H1 (cell line): ENCODE data around the gene RETSAT. TPM values are rescaled to one million over a fixed set of nuclear protein-coding genes. Genes with fewer than 3 reads are reported as not detected.

ENCODE experiments used
- ATF2 ChIP-seq: IDR thresholded peaks from 2 replicates; pipeline ENCODE4 v1.6.1; 2012; ENCODE audit warnings: low read length, inconsistent platforms
- CHD7 ChIP-seq: fragments of 300-600 bp; sonication (generic); IDR thresholded peaks from 2 replicates; pipeline ENCODE4 v1.7.1; 2012; ENCODE audit warnings: low read length, moderate library complexity, mild to moderate bottlenecking, inconsistent platforms; ENCODE audit not compliant: insufficient replicate concordance
- CTBP2 ChIP-seq: IDR thresholded peaks from 2 replicates; pipeline ENCODE4 v1.7.0; 2011; ENCODE audit warnings: borderline replicate concordance, mild to moderate bottlenecking, moderate library complexity, mixed read lengths, low read length; ENCODE audit not compliant: insufficient read depth, insufficient read length
- FOSL1 ChIP-seq: IDR thresholded peaks from 2 replicates; pipeline ENCODE4 v1.6.1; 2011; ENCODE audit warnings: mild to moderate bottlenecking, low read depth, low read length, moderate library complexity; ENCODE audit not compliant: insufficient read depth
- RAD21 ChIP-seq, 2 experiments: IDR thresholded peaks in 1 of 2; conservative IDR thresholded peaks in 1 of 2; 2 replicates each; pipeline ENCODE4 v1.6.1; 2011; ENCODE audit warnings: low read depth in 2 of 2, low read length in 2 of 2, improper control_type of control experiment in 1 of 2, inconsistent platforms in 1 of 2, mild to moderate bottlenecking in 1 of 2, moderate library complexity in 1 of 2
- RBBP5 ChIP-seq: IDR thresholded peaks from 2 replicates; pipeline ENCODE4 v1.7.1; 2012; ENCODE audit warnings: low read depth, mild to moderate bottlenecking, inconsistent platforms, low read length, moderate library complexity, borderline replicate concordance
- RXRA ChIP-seq: IDR thresholded peaks from 2 replicates; pipeline ENCODE4 v1.6.1; 2011; ENCODE audit warnings: low read depth, mild to moderate bottlenecking, low read length, moderate library complexity; ENCODE audit not compliant: insufficient read depth
- SP4 ChIP-seq: IDR thresholded peaks from 2 replicates; pipeline ENCODE4 v1.6.1; 2012; ENCODE audit warnings: low read length, inconsistent platforms
- SUZ12 ChIP-seq: fragments of 200-600 bp; sonication (generic); IDR thresholded peaks from 2 replicates; pipeline ENCODE4 v1.6.1; 2012; ENCODE audit warnings: mild to moderate bottlenecking, inconsistent platforms, low read length, moderate library complexity, mixed read lengths
- polyA plus RNA-seq, 7 experiments: library from polyadenylated mRNA; depleted of rRNA in 3 of 7; stranded (reverse) in 5 of 7; unstranded in 2 of 7; fragments of >200 nt in 5 of 7; fragments of 200-250 nt in 2 of 7; gene quantifications; 1 replicate in 5 of 7; 2 replicates in 1 of 7; 4 replicates in 1 of 7; pipeline versions ENCODE4 v1.2.1 to v1.2.3, GENCODE V29; 2011 to 2013; ENCODE audit warnings: missing spikeins in 2 of 7, mixed read lengths in 2 of 7
- total RNA-seq: library from RNA; stranded (reverse); fragmentation: NEBNext Ultra II Directional; extraction: Animal tissue kit (Norgen Biotek cat#: 25700); gene quantifications from 2 replicates; pipeline ENCODE4 v1.2.1, GENCODE V29; 2021

The RETSAT gene
- total and polyA plus RNA-seq, 2 of the 8 experiments (the other 6 are each of a cell fraction or from before 2014, with no cell fraction given): 15.8 to 16.7 TPM

DNA sequence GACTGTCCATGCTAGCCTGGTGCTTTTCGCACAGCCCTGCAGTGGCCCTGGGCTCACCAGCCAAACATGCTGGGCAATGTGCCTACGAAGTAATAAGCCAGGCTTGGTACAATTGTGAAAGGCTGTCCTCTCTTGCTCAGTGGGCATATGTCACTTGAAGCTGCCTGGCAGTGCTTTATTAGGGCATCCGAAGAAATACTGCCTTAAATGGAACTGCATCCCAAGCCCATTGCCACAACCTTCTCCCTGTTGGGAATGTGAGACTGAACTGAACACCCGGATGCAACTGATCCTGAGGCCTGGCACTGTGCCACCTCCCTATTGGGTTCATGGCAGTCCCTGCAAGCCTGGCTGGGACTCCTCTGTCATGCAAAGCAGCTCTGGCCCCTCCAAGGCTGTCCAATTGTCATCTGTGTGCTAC is 39.9 kb upstream of the RETSAT start (continued):
- TF ChIP-seq CHD7 (no peak), RAD21 (IDR thresholded peaks at IDR 0.05 in 1 of 2, conservative IDR thresholded peaks at IDR 0.05 in 1 of 2; ENCODE audit: low read depth in 2 of 2, low read length in 2 of 2) (no peak), SUZ12 (no peak), RXRA (no peak), FOSL1 (no peak), ATF2 (no peak), CTBP2 (no peak), RBBP5 (no peak), SP4 (no peak)
